Measurements from ENCODE around the gene CCT7.

CCT7 gene

GRCh38 chr2:73255907-73256617 is 22.0 kb downstream of the CCT7 start:
- H3K4me3 ChIP-seq (ENCODE audit: low read depth, low read length): no peak overlapping the region
- no peak overlapping the region for H2AFZ ChIP-seq (ENCODE audit: low read length, unreplicated experiment)
- no peaks in the 10 kb centered on the region for H3K4me1 ChIP-seq (ENCODE audit: control insufficient read depth, insufficient read depth, low read length, unreplicated experiment)
- peaks cover 7% of the 10 kb centered on the region; the same call in 1 of the 2 replicates for H3K36me3 ChIP-seq (ENCODE audit: insufficient read depth, low read length)
- no peaks in the 10 kb centered on the region for H3K27me3 ChIP-seq (ENCODE audit: insufficient read depth, low read length)
- no peak overlapping the region for H3K27ac ChIP-seq (ENCODE audit: low read depth, low read length)
- H3K79me2 ChIP-seq (ENCODE audit: control insufficient read depth, insufficient read depth, low read length, unreplicated experiment): no peaks in the 10 kb centered on the region

GRCh38 chr2:73256618-73256922 is 22.5 kb downstream of the CCT7 start:
- Histone ChIP-seq H3K79me2 (ENCODE audit: control insufficient read depth, insufficient read depth, low read length, unreplicated experiment) (no peaks in the 10 kb centered on the region), H2AFZ (ENCODE audit: low read length, unreplicated experiment) (no peak overlapping the region), H3K4me1 (ENCODE audit: control insufficient read depth, insufficient read depth, low read length, unreplicated experiment) (no peaks in the 10 kb centered on the region), H3K4me3 (ENCODE audit: low read depth, low read length) (no peak overlapping the region), H3K27ac (ENCODE audit: low read depth, low read length) (no peak overlapping the region), H3K36me3 (ENCODE audit: insufficient read depth, low read length) (peaks cover 7% of the 10 kb centered on the region; the same call in 1 of the 2 replicates), H3K27me3 (ENCODE audit: insufficient read depth, low read length) (no peaks in the 10 kb centered on the region)

- Histone ChIP-seq H3K4me1 (ENCODE audit: control insufficient read depth, insufficient read depth, low read length, unreplicated experiment) (no peaks in the 10 kb centered on the region), H3K27me3 (ENCODE audit: insufficient read depth, low read length) (no peaks in the 10 kb centered on the region), H3K4me3 (ENCODE audit: low read depth, low read length) (no peak overlapping the region), H3K79me2 (ENCODE audit: control insufficient read depth, insufficient read depth, low read length, unreplicated experiment) (no peaks in the 10 kb centered on the region), H3K36me3 (ENCODE audit: insufficient read depth, low read length) (peaks cover 7% of the 10 kb centered on the region; the same call in 1 of the 2 replicates), H3K27ac (ENCODE audit: low read depth, low read length) (no peak overlapping the region), H2AFZ (ENCODE audit: low read length, unreplicated experiment) (no peak overlapping the region)
These were observed 22.9 kb downstream of the CCT7 start for GRCh38 chr2:73257021-73257420.

GRCh38 chr2:73257425-73258125 is 23.5 kb downstream of the CCT7 start:
- Histone ChIP-seq H3K79me2 (ENCODE audit: control insufficient read depth, insufficient read depth, low read length, unreplicated experiment) (no peaks in the 10 kb centered on the region), H3K4me3 (ENCODE audit: low read depth, low read length) (no peak overlapping the region), H3K36me3 (ENCODE audit: insufficient read depth, low read length) (peaks cover 7% of the 10 kb centered on the region; the same call in 1 of the 2 replicates), H3K4me1 (ENCODE audit: control insufficient read depth, insufficient read depth, low read length, unreplicated experiment) (no peaks in the 10 kb centered on the region), H3K27ac (ENCODE audit: low read depth, low read length) (no peak overlapping the region), H3K27me3 (ENCODE audit: insufficient read depth, low read length) (no peaks in the 10 kb centered on the region), H2AFZ (ENCODE audit: low read length, unreplicated experiment) (no peak overlapping the region)

GRCh38 chr2:73258186-73258912 is 24.2 kb downstream of the CCT7 start:
- Histone ChIP-seq H3K27me3 (ENCODE audit: insufficient read depth, low read length) (no peaks in the 10 kb centered on the region), H3K36me3 (ENCODE audit: insufficient read depth, low read length) (peaks cover 7% of the 10 kb centered on the region; the same call in 1 of the 2 replicates), H3K79me2 (ENCODE audit: control insufficient read depth, insufficient read depth, low read length, unreplicated experiment) (no peaks in the 10 kb centered on the region), H3K4me3 (ENCODE audit: low read depth, low read length) (no peak overlapping the region), H3K4me1 (ENCODE audit: control insufficient read depth, insufficient read depth, low read length, unreplicated experiment) (no peaks in the 10 kb centered on the region), H2AFZ (ENCODE audit: low read length, unreplicated experiment) (no peak overlapping the region), H3K27ac (ENCODE audit: low read depth, low read length) (no peak overlapping the region)

GRCh38 chr2:73258913-73259215 is 24.8 kb downstream of the CCT7 start:
- Histone ChIP-seq H3K36me3 (ENCODE audit: insufficient read depth, low read length) (peaks cover 7% of the 10 kb centered on the region; the same call in 1 of the 2 replicates), H2AFZ (ENCODE audit: low read length, unreplicated experiment) (no peak overlapping the region), H3K27me3 (ENCODE audit: insufficient read depth, low read length) (no peaks in the 10 kb centered on the region), H3K79me2 (ENCODE audit: control insufficient read depth, insufficient read depth, low read length, unreplicated experiment) (no peaks in the 10 kb centered on the region), H3K4me3 (ENCODE audit: low read depth, low read length) (no peak overlapping the region), H3K4me1 (ENCODE audit: control insufficient read depth, insufficient read depth, low read length, unreplicated experiment) (no peaks in the 10 kb centered on the region), H3K27ac (ENCODE audit: low read depth, low read length) (no peak overlapping the region)

GRCh38 chr2:73259276-73259675 is 25.2 kb downstream of the CCT7 start:
- Histone ChIP-seq H3K4me3 (ENCODE audit: low read depth, low read length) (no peak overlapping the region), H2AFZ (ENCODE audit: low read length, unreplicated experiment) (no peak overlapping the region), H3K79me2 (ENCODE audit: control insufficient read depth, insufficient read depth, low read length, unreplicated experiment) (no peaks in the 10 kb centered on the region), H3K4me1 (ENCODE audit: control insufficient read depth, insufficient read depth, low read length, unreplicated experiment) (no peaks in the 10 kb centered on the region), H3K27me3 (ENCODE audit: insufficient read depth, low read length) (no peaks in the 10 kb centered on the region), H3K36me3 (ENCODE audit: insufficient read depth, low read length) (peaks cover 4% of the 10 kb centered on the region; the same call in 1 of the 2 replicates), H3K27ac (ENCODE audit: low read depth, low read length) (no peak overlapping the region)

- no peaks in the 10 kb centered on the region for H3K4me1 ChIP-seq (ENCODE audit: control insufficient read depth, insufficient read depth, low read length, unreplicated experiment)
- no peak overlapping the region for H3K4me3 ChIP-seq (ENCODE audit: low read depth, low read length)
- no peaks in the 10 kb centered on the region for H3K27me3 ChIP-seq (ENCODE audit: insufficient read depth, low read length)
- no peaks in the 10 kb centered on the region for H3K36me3 ChIP-seq (ENCODE audit: insufficient read depth, low read length)
- H3K79me2 ChIP-seq (ENCODE audit: control insufficient read depth, insufficient read depth, low read length, unreplicated experiment): no peaks in the 10 kb centered on the region
- no peak overlapping the region for H2AFZ ChIP-seq (ENCODE audit: low read length, unreplicated experiment)
- H3K27ac ChIP-seq (ENCODE audit: low read depth, low read length): no peak overlapping the region
These were observed 25.7 kb downstream of the CCT7 start for GRCh38 chr2:73259704-73260337.

GRCh38 chr2:73260338-73260984 is 26.4 kb downstream of the CCT7 start:
- Histone ChIP-seq H2AFZ (ENCODE audit: low read length, unreplicated experiment) (no peak overlapping the region), H3K4me1 (ENCODE audit: control insufficient read depth, insufficient read depth, low read length, unreplicated experiment) (no peaks in the 10 kb centered on the region), H3K79me2 (ENCODE audit: control insufficient read depth, insufficient read depth, low read length, unreplicated experiment) (no peaks in the 10 kb centered on the region), H3K27ac (ENCODE audit: low read depth, low read length) (no peak overlapping the region), H3K27me3 (ENCODE audit: insufficient read depth, low read length) (no peaks in the 10 kb centered on the region), H3K4me3 (ENCODE audit: low read depth, low read length) (no peak overlapping the region), H3K36me3 (ENCODE audit: insufficient read depth, low read length) (no peaks in the 10 kb centered on the region)

- Histone ChIP-seq H3K4me1 (ENCODE audit: control insufficient read depth, insufficient read depth, low read length, unreplicated experiment) (no peaks in the 10 kb centered on the region), H3K36me3 (ENCODE audit: insufficient read depth, low read length) (no peaks in the 10 kb centered on the region), H3K4me3 (ENCODE audit: low read depth, low read length) (no peak overlapping the region), H2AFZ (ENCODE audit: low read length, unreplicated experiment) (no peak overlapping the region), H3K27me3 (ENCODE audit: insufficient read depth, low read length) (no peaks in the 10 kb centered on the region), H3K79me2 (ENCODE audit: control insufficient read depth, insufficient read depth, low read length, unreplicated experiment) (no peaks in the 10 kb centered on the region), H3K27ac (ENCODE audit: low read depth, low read length) (no peak overlapping the region)
These were observed 28.1 kb downstream of the CCT7 start for GRCh38 chr2:73262108-73262651.

Data from ACC112 (cell line).